ENCODE data around the gene GAL3ST3. TPM values are rescaled to one million over a fixed set of nuclear protein-coding genes. Genes with fewer than 3 reads are reported as not detected.

Gene GAL3ST3
- total and polyA plus RNA-seq, 11 donors, result 0.08 to 4.9 (median 2.1) TPM

GRCh38 chr11:66015936-66016792 is 32.8 kb downstream of the GAL3ST3 start:
- DNase-seq, result no peak
- Histone ChIP-seq H3K27me3 (peaks cover 9 to 29% (median 13%) of the 10 kb centered on the region in 9 donors), H3K9me3 (no peaks in the 10 kb centered on the region), H3K4me3 (no peak overlapping the region), H3K36me3 (no peaks in the 10 kb centered on the region), H3K27ac (peak overlapping the region in 5 of 12 donors; percentile 19 to 74 (median 52)), H3K4me1 (peaks cover 0 to 25% (median 7%) of the 10 kb centered on the region in 12 donors)
- 64 to 80% (median 76%) methylated on average over 17 to 18 of the region's 18 CpGs for WGBS, 4 donors
- ATAC-seq, result peak in 3 of 4 donors; percentile 7 to 29 (median 8)
- TF ChIP-seq CTCF (IDR thresholded peaks at IDR 0.05), result no peak
- TF ChIP-seq POLR2A (IDR thresholded peaks at IDR 0.05), result no peak
- intact Hi-C loops (cut with DNase I), result no loop called here

GRCh38 chr11:66015454-66015881 is 33.5 kb downstream of the GAL3ST3 start:
- peak; percentile 52 to 60 (median 55) for DNase-seq
- Histone ChIP-seq H3K27ac (peak overlapping the region in 8 of 12 donors; percentile 19 to 74 (median 38)), H3K27me3 (peaks cover 9 to 29% (median 16%) of the 10 kb centered on the region in 9 donors), H3K36me3 (no peaks in the 10 kb centered on the region), H3K4me3 (no peak overlapping the region), H3K9me3 (no peaks in the 10 kb centered on the region), H3K4me1 (peaks cover 0 to 25% (median 7%) of the 10 kb centered on the region in 12 donors)
- peak; percentile 45 to 76 (median 70) for ATAC-seq
- TF ChIP-seq POLR2A (IDR thresholded peaks at IDR 0.05) (no peak), CTCF (IDR thresholded peaks at IDR 0.05) (no peak)
- intact Hi-C loops (cut with DNase I), result no loop called here
- 32 to 53% (median 50%) methylated on average over 6 to 7 of the region's 7 CpGs for WGBS, 4 donors

GRCh38 chr11:66014804-66015453 is 34.0 kb downstream of the GAL3ST3 start:
- intact Hi-C loops (cut with DNase I), result no loop called here
- 81 to 97% (median 91%) methylated on average over 5 to 6 of the region's 6 CpGs for WGBS, 4 donors
- Histone ChIP-seq H3K9me3 (no peaks in the 10 kb centered on the region), H3K27me3 (peaks cover 9 to 29% (median 16%) of the 10 kb centered on the region in 9 donors), H3K36me3 (no peaks in the 10 kb centered on the region), H3K4me3 (no peak overlapping the region), H3K27ac (peak overlapping the region in 8 of 12 donors; percentile 19 to 74 (median 38)), H3K4me1 (peaks cover 0 to 25% (median 7%) of the 10 kb centered on the region in 12 donors)
- no peak for TF ChIP-seq POLR2A (IDR thresholded peaks at IDR 0.05)
- TF ChIP-seq CTCF (IDR thresholded peaks at IDR 0.05), result no peak
- DNase-seq (peak in 1 of 5 donors; percentile 20), ATAC-seq (peak in 3 of 4 donors; percentile 4 to 10 (median 8))

- TF ChIP-seq POLR2A (IDR thresholded peaks at IDR 0.05) (no peak), CTCF (IDR thresholded peaks at IDR 0.05) (no peak)
- Histone ChIP-seq H3K27ac (no peak overlapping the region), H3K27me3 (peaks cover 9 to 29% (median 16%) of the 10 kb centered on the region in 9 donors), H3K4me1 (peaks cover 0 to 25% (median 7%) of the 10 kb centered on the region in 12 donors), H3K9me3 (no peaks in the 10 kb centered on the region), H3K4me3 (no peak overlapping the region), H3K36me3 (no peaks in the 10 kb centered on the region)
- DNase-seq (no peak), ATAC-seq (no peak)
- intact Hi-C loops (cut with DNase I), result no loop called here
- 53 to 79% (median 65%) methylated on average over 5 to 7 of the region's 7 CpGs for WGBS, 4 donors
Observed at GRCh38 chr11:66013762-66014100, 35.2 kb downstream of the GAL3ST3 start.

All from heart left ventricle (tissue), 16 donors.